ENCODE results near the gene PMPCA.

The PMPCA gene

GRCh38 chr9:136410500-136411287, at the start of gene PMPCA, which contains the start of gene ENTR1:
TSS of gene PMPCA (plus strand) at chr9:136410658. CDS start at chr9:136410669, 11 bp downstream.
TSS of gene ENTR1 (minus strand) at chr9:136410614. CDS start at chr9:136410397, 217 bp downstream.
- peak; percentile 99 for DNase-seq

GRCh38 chr9:136361047-136361753, 49.3 kb upstream of the PMPCA start:
- no peak for DNase-seq

- DNase-seq: no peak
Observed at GRCh38 chr9:136361754-136362449, 48.6 kb upstream of the PMPCA start.

GRCh38 chr9:136362450-136362784, 48.0 kb upstream of the PMPCA start:
- no peak for DNase-seq

- peak; percentile 94 for DNase-seq
Observed at GRCh38 chr9:136363106-136363948, 47.1 kb upstream of the PMPCA start, which contains the start of gene DNLZ. TSS of gene DNLZ (minus strand) at chr9:136363744. CDS start at chr9:136363714, 30 bp downstream.

GRCh38 chr9:136363949-136364748, 46.3 kb upstream of the PMPCA start:
- DNase-seq: no peak

- no peak for DNase-seq
Observed at GRCh38 chr9:136364942-136365774, 45.3 kb upstream of the PMPCA start.

- no peak for DNase-seq
Observed at GRCh38 chr9:136365775-136366222, 44.7 kb upstream of the PMPCA start.

GRCh38 chr9:136366826-136367225, 43.6 kb upstream of the PMPCA start:
- DNase-seq: no peak

- no peak for DNase-seq
Observed at GRCh38 chr9:136367296-136368145, 42.9 kb upstream of the PMPCA start.

- no peak for DNase-seq
Observed at GRCh38 chr9:136368190-136368589, 42.3 kb upstream of the PMPCA start.

- DNase-seq: no peak
Observed at GRCh38 chr9:136370037-136370436, 40.4 kb upstream of the PMPCA start.

GRCh38 chr9:136370687-136371532, 39.5 kb upstream of the PMPCA start:
- DNase-seq: no peak

GRCh38 chr9:136371533-136371880, 39.0 kb upstream of the PMPCA start:
- DNase-seq: no peak

GRCh38 chr9:136372006-136372405, 38.5 kb upstream of the PMPCA start:
- no peak for DNase-seq

- no peak for DNase-seq
Observed at GRCh38 chr9:136372561-136373299, 37.7 kb upstream of the PMPCA start.

- DNase-seq: no peak
Observed at GRCh38 chr9:136373300-136374182, 36.9 kb upstream of the PMPCA start, which contains the start of gene CARD9. TSS of gene CARD9 (minus strand) at chr9:136373669. CDS start at chr9:136372078, 1,591 bp downstream.
